Measurements from ENCODE around the gene TXNRD1. TPM values are rescaled to one million over a fixed set of nuclear protein-coding genes. Genes with fewer than 3 reads are reported as not detected.

The TXNRD1 gene
- total and polyA plus RNA-seq, 2 of the 8 experiments (the other 6 are each of a cell fraction or from before 2014, with no cell fraction given): 56.8 to 127 TPM

DNA sequence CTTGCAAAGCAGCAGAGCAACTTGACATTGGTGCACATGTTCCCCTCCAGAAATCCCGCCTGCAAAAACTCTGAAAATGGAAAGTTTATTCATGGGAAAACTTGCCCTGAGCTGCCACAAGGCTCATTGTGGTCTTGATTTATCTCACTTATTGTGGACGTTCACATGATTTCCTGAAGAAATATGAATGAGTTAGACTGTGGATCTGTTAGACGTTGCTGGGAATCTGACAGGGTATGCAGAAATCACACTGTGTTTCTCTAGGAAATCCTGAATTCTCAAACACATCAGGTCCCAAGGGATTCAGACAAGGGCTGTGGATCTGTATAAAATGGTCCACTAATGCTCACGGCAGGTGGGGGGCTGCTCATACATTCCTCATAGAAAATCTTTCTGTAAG lies 160.2 kb downstream of the TXNRD1 start (continued):
- TF ChIP-seq, protein P1, sequence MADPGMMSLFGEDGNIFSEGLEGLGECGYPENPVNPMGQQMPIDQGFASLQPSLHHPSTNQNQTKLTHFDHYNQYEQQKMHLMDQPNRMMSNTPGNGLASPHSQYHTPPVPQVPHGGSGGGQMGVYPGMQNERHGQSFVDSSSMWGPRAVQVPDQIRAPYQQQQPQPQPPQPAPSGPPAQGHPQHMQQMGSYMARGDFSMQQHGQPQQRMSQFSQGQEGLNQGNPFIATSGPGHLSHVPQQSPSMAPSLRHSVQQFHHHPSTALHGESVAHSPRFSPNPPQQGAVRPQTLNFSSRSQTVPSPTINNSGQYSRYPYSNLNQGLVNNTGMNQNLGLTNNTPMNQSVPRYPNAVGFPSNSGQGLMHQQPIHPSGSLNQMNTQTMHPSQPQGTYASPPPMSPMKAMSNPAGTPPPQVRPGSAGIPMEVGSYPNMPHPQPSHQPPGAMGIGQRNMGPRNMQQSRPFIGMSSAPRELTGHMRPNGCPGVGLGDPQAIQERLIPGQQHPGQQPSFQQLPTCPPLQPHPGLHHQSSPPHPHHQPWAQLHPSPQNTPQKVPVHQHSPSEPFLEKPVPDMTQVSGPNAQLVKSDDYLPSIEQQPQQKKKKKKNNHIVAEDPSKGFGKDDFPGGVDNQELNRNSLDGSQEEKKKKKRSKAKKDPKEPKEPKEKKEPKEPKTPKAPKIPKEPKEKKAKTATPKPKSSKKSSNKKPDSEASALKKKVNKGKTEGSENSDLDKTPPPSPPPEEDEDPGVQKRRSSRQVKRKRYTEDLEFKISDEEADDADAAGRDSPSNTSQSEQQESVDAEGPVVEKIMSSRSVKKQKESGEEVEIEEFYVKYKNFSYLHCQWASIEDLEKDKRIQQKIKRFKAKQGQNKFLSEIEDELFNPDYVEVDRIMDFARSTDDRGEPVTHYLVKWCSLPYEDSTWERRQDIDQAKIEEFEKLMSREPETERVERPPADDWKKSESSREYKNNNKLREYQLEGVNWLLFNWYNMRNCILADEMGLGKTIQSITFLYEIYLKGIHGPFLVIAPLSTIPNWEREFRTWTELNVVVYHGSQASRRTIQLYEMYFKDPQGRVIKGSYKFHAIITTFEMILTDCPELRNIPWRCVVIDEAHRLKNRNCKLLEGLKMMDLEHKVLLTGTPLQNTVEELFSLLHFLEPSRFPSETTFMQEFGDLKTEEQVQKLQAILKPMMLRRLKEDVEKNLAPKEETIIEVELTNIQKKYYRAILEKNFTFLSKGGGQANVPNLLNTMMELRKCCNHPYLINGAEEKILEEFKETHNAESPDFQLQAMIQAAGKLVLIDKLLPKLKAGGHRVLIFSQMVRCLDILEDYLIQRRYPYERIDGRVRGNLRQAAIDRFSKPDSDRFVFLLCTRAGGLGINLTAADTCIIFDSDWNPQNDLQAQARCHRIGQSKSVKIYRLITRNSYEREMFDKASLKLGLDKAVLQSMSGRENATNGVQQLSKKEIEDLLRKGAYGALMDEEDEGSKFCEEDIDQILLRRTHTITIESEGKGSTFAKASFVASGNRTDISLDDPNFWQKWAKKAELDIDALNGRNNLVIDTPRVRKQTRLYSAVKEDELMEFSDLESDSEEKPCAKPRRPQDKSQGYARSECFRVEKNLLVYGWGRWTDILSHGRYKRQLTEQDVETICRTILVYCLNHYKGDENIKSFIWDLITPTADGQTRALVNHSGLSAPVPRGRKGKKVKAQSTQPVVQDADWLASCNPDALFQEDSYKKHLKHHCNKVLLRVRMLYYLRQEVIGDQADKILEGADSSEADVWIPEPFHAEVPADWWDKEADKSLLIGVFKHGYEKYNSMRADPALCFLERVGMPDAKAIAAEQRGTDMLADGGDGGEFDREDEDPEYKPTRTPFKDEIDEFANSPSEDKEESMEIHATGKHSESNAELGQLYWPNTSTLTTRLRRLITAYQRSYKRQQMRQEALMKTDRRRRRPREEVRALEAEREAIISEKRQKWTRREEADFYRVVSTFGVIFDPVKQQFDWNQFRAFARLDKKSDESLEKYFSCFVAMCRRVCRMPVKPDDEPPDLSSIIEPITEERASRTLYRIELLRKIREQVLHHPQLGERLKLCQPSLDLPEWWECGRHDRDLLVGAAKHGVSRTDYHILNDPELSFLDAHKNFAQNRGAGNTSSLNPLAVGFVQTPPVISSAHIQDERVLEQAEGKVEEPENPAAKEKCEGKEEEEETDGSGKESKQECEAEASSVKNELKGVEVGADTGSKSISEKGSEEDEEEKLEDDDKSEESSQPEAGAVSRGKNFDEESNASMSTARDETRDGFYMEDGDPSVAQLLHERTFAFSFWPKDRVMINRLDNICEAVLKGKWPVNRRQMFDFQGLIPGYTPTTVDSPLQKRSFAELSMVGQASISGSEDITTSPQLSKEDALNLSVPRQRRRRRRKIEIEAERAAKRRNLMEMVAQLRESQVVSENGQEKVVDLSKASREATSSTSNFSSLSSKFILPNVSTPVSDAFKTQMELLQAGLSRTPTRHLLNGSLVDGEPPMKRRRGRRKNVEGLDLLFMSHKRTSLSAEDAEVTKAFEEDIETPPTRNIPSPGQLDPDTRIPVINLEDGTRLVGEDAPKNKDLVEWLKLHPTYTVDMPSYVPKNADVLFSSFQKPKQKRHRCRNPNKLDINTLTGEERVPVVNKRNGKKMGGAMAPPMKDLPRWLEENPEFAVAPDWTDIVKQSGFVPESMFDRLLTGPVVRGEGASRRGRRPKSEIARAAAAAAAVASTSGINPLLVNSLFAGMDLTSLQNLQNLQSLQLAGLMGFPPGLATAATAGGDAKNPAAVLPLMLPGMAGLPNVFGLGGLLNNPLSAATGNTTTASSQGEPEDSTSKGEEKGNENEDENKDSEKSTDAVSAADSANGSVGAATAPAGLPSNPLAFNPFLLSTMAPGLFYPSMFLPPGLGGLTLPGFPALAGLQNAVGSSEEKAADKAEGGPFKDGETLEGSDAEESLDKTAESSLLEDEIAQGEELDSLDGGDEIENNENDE (IDR thresholded peaks at IDR 0.05; ENCODE audit: insufficient replicate concordance, low read length): no peak
- TF ChIP-seq, protein P2, sequence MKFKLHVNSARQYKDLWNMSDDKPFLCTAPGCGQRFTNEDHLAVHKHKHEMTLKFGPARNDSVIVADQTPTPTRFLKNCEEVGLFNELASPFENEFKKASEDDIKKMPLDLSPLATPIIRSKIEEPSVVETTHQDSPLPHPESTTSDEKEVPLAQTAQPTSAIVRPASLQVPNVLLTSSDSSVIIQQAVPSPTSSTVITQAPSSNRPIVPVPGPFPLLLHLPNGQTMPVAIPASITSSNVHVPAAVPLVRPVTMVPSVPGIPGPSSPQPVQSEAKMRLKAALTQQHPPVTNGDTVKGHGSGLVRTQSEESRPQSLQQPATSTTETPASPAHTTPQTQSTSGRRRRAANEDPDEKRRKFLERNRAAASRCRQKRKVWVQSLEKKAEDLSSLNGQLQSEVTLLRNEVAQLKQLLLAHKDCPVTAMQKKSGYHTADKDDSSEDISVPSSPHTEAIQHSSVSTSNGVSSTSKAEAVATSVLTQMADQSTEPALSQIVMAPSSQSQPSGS (IDR thresholded peaks at IDR 0.05; ENCODE audit: low read length): no peak
- TF ChIP-seq YY1 (IDR thresholded peaks at IDR 0.05; ENCODE audit: low read depth, low read length): no peak
- TF ChIP-seq JUND (IDR thresholded peaks at IDR 0.05; ENCODE audit: low read length): no peak
- TF ChIP-seq SRF (IDR thresholded peaks at IDR 0.05; ENCODE audit: low read depth, low read length): no peak
- no peak for TF ChIP-seq SP4 (IDR thresholded peaks at IDR 0.05; ENCODE audit: low read length)
- TF ChIP-seq HDAC6 (IDR thresholded peaks at IDR 0.05; ENCODE audit: low read depth, low read length): no peak
- no peak for TF ChIP-seq TEAD4 (IDR thresholded peaks at IDR 0.05; ENCODE audit: low read depth, low read length)

All from H1 (cell line).